ENCODE results near the gene C1QL2. TPM values are rescaled to one million over a fixed set of nuclear protein-coding genes. Genes with fewer than 3 reads are reported as not detected.

Gene C1QL2
- total RNA-seq, 1 experiment from 2014 or later = 0.81 TPM

GRCh38 chr2:119112230-119112629 is 46.3 kb downstream of the C1QL2 start:
- no peaks in the 10 kb centered on the region for H3K79me2 ChIP-seq (ENCODE audit: insufficient read depth, low read length)
- H3K4ac ChIP-seq (ENCODE audit: low read depth, low read length) = no peak overlapping the region
- peaks cover 42 to 43% of the 10 kb centered on the region in 2 experiments for H3K4me1 Mint-ChIP-seq
- peak overlapping the region; percentile 62 for H3K27ac ChIP-seq (ENCODE audit: insufficient read length, low read depth, low read length)
- no peak overlapping the region for H2BK12ac ChIP-seq (ENCODE audit: insufficient read length, low read depth, low read length)
- no CpG with 5 or more reads among the region's 3 CpGs for WGBS (ENCODE audit: extremely low coverage, insufficient read length, low lambda C conversion rate)
- no peak overlapping the region for H3T11ph ChIP-seq (ENCODE audit: low read length)
- no peak overlapping the region for H4K91ac ChIP-seq (ENCODE audit: insufficient read length, low read depth, low read length)
- peaks cover 19 to 20% of the 10 kb centered on the region in 2 experiments for H3K9me3 Mint-ChIP-seq
- no peak overlapping the region for H3K14ac ChIP-seq (ENCODE audit: insufficient read depth, low read length)
- no peak overlapping the region for H3K9ac ChIP-seq (ENCODE audit: extremely low read depth, insufficient read length, low read length)
- TF ChIP-seq, protein P1, sequence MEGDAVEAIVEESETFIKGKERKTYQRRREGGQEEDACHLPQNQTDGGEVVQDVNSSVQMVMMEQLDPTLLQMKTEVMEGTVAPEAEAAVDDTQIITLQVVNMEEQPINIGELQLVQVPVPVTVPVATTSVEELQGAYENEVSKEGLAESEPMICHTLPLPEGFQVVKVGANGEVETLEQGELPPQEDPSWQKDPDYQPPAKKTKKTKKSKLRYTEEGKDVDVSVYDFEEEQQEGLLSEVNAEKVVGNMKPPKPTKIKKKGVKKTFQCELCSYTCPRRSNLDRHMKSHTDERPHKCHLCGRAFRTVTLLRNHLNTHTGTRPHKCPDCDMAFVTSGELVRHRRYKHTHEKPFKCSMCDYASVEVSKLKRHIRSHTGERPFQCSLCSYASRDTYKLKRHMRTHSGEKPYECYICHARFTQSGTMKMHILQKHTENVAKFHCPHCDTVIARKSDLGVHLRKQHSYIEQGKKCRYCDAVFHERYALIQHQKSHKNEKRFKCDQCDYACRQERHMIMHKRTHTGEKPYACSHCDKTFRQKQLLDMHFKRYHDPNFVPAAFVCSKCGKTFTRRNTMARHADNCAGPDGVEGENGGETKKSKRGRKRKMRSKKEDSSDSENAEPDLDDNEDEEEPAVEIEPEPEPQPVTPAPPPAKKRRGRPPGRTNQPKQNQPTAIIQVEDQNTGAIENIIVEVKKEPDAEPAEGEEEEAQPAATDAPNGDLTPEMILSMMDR (conservative IDR thresholded peaks at IDR 0.05) = no peak
- peaks cover 16% of the 10 kb centered on the region for H3K4me1 ChIP-seq (ENCODE audit: insufficient read depth, low read length)
- no peak overlapping the region for H2BK20ac ChIP-seq (ENCODE audit: low read depth, low read length, poor library complexity, severe bottlenecking)
- no peak overlapping the region for H2BK120ac ChIP-seq (ENCODE audit: low read depth, low read length, poor library complexity, severe bottlenecking)
- no peak overlapping the region for H3K18ac ChIP-seq (ENCODE audit: insufficient read length, low read depth, low read length)
- H3K9me3 ChIP-seq (ENCODE audit: control insufficient read depth, low read depth, low read length) = no peaks in the 10 kb centered on the region
- no peak overlapping the region for H3K56ac ChIP-seq (ENCODE audit: insufficient read length, low read depth, low read length)
- no peak overlapping the region for H3K4me3 Mint-ChIP-seq
- no peak overlapping the region for H2BK15ac ChIP-seq (ENCODE audit: low read depth, low read length)
- H3K27me3 Mint-ChIP-seq (ENCODE audit: low read depth) = peaks cover 14% of the 10 kb centered on the region
- no peak overlapping the region for H3K23ac ChIP-seq (ENCODE audit: insufficient read length, low read depth, low read length)
- no peak overlapping the region for H4K8ac ChIP-seq (replicated peaks; ENCODE audit: insufficient read length, low read depth, low read length)
- H3K79me1 ChIP-seq (ENCODE audit: insufficient read depth, low read depth, low read length, poor library complexity, severe bottlenecking) = no peaks in the 10 kb centered on the region
- no peak overlapping the region for H4K5ac ChIP-seq (ENCODE audit: insufficient read length, low read depth, low read length)
- DNase-seq = peak; percentile 74
- H2BK5ac ChIP-seq (ENCODE audit: insufficient read length, low read length) = no peak overlapping the region
- H3K36me3 Mint-ChIP-seq (ENCODE audit: insufficient read depth in 1 of 3, low read depth in 3 of 3) = peaks cover 9 to 20% (median 13%) of the 10 kb centered on the region in 3 experiments
- H3K4me2 ChIP-seq (ENCODE audit: insufficient read depth, insufficient read length, low read length) = no peak overlapping the region
- no peaks in the 10 kb centered on the region; the same call in 1 of the 2 replicates for H3K27me3 ChIP-seq (ENCODE audit: insufficient read depth, low read length)
- H4K20me1 ChIP-seq (ENCODE audit: control insufficient read depth, insufficient read depth, insufficient read length) = no peaks in the 10 kb centered on the region
- H2AK5ac ChIP-seq (ENCODE audit: insufficient read length, low read length) = no peak overlapping the region
- H3K23me2 ChIP-seq (ENCODE audit: insufficient read length, low read depth, low read length, poor library complexity, severe bottlenecking) = no peaks in the 10 kb centered on the region
- H2AFZ ChIP-seq (ENCODE audit: low read length) = no peak overlapping the region
- 0 out of 7 replicates have a peak overlapping the region, but pooled peaks of 1 of the 3 experiments have one; percentile 7 for H3K27ac Mint-ChIP-seq
